Naive B cell (primary cell): Measurements from ENCODE around the gene GZMB. TPM values are rescaled to one million over a fixed set of nuclear protein-coding genes. Genes with fewer than 3 reads are reported as not detected.
"Not testable (repeated sequence)": the region's sequence is repeated elsewhere in the genome, so short reads cannot be mapped to it uniquely, and the experiment has no call there.

Experiments used
- ATAC-seq, 2 donors: fragments of 150-1000 bp; cut with Tn5 transposase; 2 replicates each; pipeline ENCODE4 v1.10.0; 2021; ENCODE audit warnings: low read depth in 2 of 2, mild to moderate bottlenecking in 2 of 2, moderate library complexity in 2 of 2
- DNase-seq: peaks from one replicate; pipeline ENCODE4 v3.0.0; 2022
- H3K27ac Mint-ChIP-seq, 6 donors: one replicate each; pipeline ENCODE4 v1.8.0; 2020 to 2022; ENCODE audit warnings: mild to moderate bottlenecking in 6 of 6, mixed read lengths in 6 of 6, moderate library complexity in 5 of 6, inconsistent platforms in 2 of 6
- H3K27me3 Mint-ChIP-seq, 3 donors: one replicate each; pipeline ENCODE4 v1.8.0; 2021 to 2022; ENCODE audit warnings: mixed read lengths in 3 of 3, mild to moderate bottlenecking in 1 of 3
- H3K36me3 Mint-ChIP-seq, 2 donors: one replicate each; pipeline ENCODE4 v1.8.0; 2020 to 2022; ENCODE audit warnings: mixed read lengths in 2 of 2, inconsistent platforms in 1 of 2, mild to moderate bottlenecking in 1 of 2
- H3K4me1 Mint-ChIP-seq, 3 donors: one replicate each; pipeline ENCODE4 v1.8.0; 2020 to 2022; ENCODE audit warnings: mixed read lengths in 3 of 3, inconsistent platforms in 1 of 3, mild to moderate bottlenecking in 1 of 3, moderate library complexity in 1 of 3
- H3K4me3 Mint-ChIP-seq, 8 donors: one replicate each; pipeline ENCODE4 v1.8.0; 2020 to 2022; ENCODE audit warnings: mild to moderate bottlenecking in 8 of 8, mixed read lengths in 8 of 8, moderate library complexity in 8 of 8, inconsistent platforms in 2 of 8
- H3K9me3 Mint-ChIP-seq, 7 donors: one replicate each; pipeline ENCODE4 v1.8.0; 2020 to 2022; ENCODE audit warnings: mixed read lengths in 7 of 7, mild to moderate bottlenecking in 5 of 7, inconsistent platforms in 2 of 7, moderate library complexity in 1 of 7
- polyA plus RNA-seq, 6 donors: library from polyadenylated mRNA; unstranded; fragments of 300-500 nt; fragmentation: Illumina TruSeq; gene quantifications; one replicate each; pipeline ENCODE4 v1.2.3, GENCODE V29; 2021; ENCODE audit warnings: low read depth in 6 of 6

GZMB gene
- polyA plus RNA-seq, 6 donors from 2014 or later, result 1.1 to 3.2 (median 2.6) TPM

DNA sequence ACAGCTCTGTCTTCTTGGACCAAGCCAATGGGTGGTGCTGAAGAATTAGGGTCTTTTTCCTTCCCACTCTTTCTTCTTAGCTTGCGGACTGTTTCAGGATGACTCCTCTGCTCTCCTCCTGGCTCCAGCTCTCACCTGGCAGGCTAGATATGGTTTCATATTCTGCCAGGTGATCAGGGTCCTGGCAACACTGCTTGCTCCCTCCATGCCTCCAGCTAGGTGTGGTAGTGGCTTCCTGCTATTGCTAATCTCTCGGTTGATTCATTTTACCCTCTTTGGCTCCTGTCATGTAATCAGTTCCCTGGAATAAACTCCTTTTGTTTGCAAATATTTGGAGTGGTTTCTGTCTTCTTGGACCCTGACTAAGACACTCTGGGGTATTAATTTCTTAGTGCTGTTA, 20.2 kb downstream of the GZMB start:
- DNase-seq (no peak), ATAC-seq (no peak)
- Mint-ChIP-seq H3K9me3 (peaks cover 0 to 2% (median 0%) of the 10 kb centered on the region in 7 donors), H3K27me3 (peaks cover 0 to 17% (median 5%) of the 10 kb centered on the region in 3 donors), H3K36me3 (no peaks in the 10 kb centered on the region), H3K4me1 (peaks cover 3 to 8% (median 7%) of the 10 kb centered on the region in 3 donors), H3K4me3 (peak overlapping the region in 1 of 8 donors; percentile 25), H3K27ac (peak overlapping the region in 2 of 6 donors; percentile 74 to 86)

DNA sequence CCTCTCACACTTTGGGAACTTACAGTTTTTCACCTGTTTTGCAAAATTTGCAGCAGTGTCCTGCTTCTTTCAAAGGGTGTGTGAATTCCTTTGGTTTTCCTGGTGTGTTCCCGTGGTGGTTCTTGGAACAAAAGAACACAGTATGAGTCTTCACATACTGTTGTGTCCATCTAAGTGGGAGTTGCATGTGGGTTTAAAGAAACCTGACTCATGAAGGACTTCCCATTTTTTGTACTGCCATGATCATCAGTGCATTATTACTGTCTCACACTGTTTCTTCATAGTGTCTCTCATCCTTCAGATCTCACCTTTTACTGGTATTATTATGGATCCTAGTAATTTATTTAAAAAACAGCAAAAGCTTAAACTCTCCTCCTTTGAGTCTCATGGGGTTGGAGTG, 20.7 kb downstream of the GZMB start:
- no peak for DNase-seq
- no peak for ATAC-seq
- H3K27me3 Mint-ChIP-seq, result peaks cover 0 to 17% (median 5%) of the 10 kb centered on the region in 3 donors
- H3K27ac Mint-ChIP-seq, result peak overlapping the region in 2 of 6 donors; percentile 74 to 86
- peaks cover 3 to 9% (median 9%) of the 10 kb centered on the region in 3 donors for H3K4me1 Mint-ChIP-seq
- no peaks in the 10 kb centered on the region for H3K36me3 Mint-ChIP-seq
- peaks cover 0 to 1% (median 0%) of the 10 kb centered on the region in 7 donors for H3K9me3 Mint-ChIP-seq
- peak overlapping the region in 1 of 8 donors; percentile 25 for H3K4me3 Mint-ChIP-seq

DNA sequence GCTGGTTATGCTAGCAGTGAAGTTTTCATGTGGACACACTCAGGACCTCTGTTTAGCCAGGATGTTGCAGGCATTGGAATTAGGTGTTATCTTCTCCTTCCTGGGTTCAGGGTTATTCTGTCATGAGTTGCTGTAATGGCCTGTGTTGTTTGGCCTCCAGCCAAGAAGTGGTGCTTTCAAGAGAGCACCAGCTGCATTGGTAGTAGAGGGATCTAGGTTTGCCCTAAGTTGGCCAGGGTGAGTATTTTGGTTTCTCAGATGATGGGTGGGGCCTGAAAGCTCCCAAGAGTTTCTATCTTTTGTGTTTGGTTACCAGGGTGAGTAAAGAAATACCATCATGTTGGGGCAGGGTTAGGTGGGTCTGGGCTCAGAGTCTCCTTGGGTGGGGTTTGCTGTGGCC, 21.8 kb downstream of the GZMB start:
- Mint-ChIP-seq H3K4me3 (no peak overlapping the region), H3K9me3 (no peaks in the 10 kb centered on the region), H3K36me3 (no peaks in the 10 kb centered on the region), H3K4me1 (peaks cover 14 to 20% (median 19%) of the 10 kb centered on the region in 3 donors), H3K27me3 (peaks cover 0 to 17% (median 5%) of the 10 kb centered on the region in 3 donors), H3K27ac (no peak overlapping the region)
- DNase-seq, result no peak
- no peak for ATAC-seq

DNA sequence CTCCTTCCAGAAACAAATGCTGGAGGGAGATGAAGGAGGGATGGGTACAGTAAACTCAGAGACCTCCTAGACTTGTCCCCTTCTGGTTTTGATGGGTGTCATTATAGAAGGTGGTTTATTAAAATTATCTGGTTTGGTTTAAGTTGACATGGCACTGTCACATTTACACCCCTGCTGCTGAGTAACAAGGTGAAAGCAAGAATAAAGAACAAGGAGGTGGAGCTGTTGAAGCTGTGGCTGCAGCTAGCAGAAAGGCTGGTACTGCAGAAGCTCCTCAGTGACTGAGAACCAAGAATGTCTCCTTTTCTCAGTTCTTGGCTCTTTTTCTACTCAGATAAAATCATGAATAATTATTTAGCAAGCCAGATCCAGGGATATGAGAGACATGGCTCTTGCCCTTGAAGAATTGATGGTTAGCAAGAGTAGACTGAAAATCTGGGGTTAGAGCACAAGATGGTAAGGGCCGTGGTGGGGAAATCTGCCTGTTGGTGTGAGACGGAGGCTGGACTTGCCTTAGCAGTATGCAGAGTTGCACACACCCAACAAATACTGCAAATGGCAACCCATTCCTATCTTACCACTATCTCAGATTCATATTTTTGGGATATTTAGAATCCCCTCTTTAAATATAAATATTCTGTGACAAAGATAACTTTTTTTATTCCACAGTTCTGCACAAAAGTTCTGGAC, 24.2 kb downstream of the GZMB start, which contains the start of gene GZMH:
TSS of gene GZMH (minus strand) at position 31 of the 690 bp plus-strand sequence. CDS start 72 bp downstream, outside the sequence.
- Mint-ChIP-seq H3K4me3 (no peak within 1 kb of the TSS), H3K9me3 (no peaks in the 10 kb centered on the region), H3K27ac (peak within 1 kb of the TSS in 4 of 6 donors; percentile 20 to 69 (median 30)), H3K36me3 (no peaks in the 10 kb centered on the region), H3K27me3 (peaks cover 0 to 25% (median 5%) of the 10 kb centered on the region in 3 donors), H3K4me1 (peaks cover 26 to 36% (median 36%) of the 10 kb centered on the region in 3 donors)
- no peak for DNase-seq
- ATAC-seq, result no peak

DNA sequence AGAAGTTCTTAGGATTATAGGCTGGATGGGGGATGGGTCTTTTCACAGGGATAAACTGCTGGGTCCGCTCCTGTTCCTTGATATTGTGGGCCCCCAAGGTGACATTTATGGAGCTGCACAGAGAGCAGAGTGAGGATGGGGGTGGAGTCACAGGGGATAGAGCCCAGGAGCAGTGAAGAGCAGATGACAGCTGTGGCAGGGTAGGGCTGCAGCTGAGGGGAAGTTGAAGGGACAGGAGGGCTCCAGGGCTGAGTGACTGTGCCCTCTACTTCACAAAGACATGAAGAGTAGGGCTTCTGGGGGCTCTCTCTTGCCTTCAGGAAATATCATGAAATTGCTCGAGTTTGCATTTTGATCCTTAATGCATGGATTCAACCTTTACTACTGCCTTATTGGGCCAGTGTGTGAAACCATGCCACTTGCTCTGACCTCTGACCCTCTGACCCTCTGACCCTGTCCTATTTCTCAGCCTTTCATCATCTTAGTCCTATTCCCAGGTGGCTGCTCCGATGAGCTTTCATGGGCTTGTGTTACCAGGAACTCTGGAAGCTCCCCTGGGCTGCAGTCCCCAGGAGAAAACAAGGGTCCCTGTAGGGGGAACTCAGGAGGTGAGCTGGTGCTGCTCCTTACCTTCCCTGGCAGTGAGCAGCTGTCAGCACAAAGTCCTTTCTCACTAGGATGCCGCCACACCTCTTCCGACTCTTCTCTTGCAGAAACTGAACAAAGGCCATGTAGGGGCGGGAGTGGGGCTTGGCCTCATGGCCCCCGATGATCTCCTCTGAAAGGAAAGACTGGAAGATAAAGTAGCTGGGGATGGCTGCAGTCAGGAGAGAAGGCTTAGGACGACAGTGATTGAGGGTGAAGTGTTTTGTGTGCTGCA, 26.1 kb downstream of the GZMB start:
- Mint-ChIP-seq H3K27me3 (peaks cover 0 to 32% (median 5%) of the 10 kb centered on the region in 3 donors), H3K4me3 (peak overlapping the region in 2 of 8 donors; percentile 56 to 83), H3K27ac (peak overlapping the region in 4 of 6 donors; percentile 69 to 90 (median 78)), H3K9me3 (no peaks in the 10 kb centered on the region), H3K4me1 (peaks cover 26 to 36% (median 28%) of the 10 kb centered on the region in 3 donors), H3K36me3 (no peaks in the 10 kb centered on the region)
- DNase-seq (no peak), ATAC-seq (peak in 1 of 2 donors; percentile 25)

DNA sequence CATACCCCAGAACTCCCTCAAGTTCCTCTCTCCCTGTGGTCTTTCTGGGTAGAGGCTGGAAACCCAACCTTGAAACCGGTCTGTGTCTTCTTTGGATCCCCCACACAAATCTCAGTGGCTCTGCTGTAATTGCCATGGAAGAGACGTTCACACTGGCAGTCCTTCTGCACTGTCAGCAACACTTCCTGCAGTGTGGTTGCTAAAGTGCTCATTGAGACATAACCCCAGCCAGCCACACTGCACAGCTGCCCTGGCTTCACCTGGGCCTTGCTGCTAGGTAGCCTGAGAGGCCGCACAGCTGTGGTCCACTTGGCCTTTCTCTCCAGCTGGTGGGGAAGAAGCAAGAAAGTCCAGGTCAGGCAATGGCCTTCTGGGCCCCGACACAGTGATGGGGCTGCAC, 26.9 kb downstream of the GZMB start:
- Mint-ChIP-seq H3K9me3 (peaks cover 0 to under 1% (median 0%) of the 10 kb centered on the region in 7 donors), H3K36me3 (no peaks in the 10 kb centered on the region), H3K27me3 (peaks cover 0 to 24% (median 0%) of the 10 kb centered on the region in 3 donors), H3K27ac (peak overlapping the region in 5 of 6 donors; percentile 32 to 78 (median 54)), H3K4me1 (peaks cover 24 to 32% (median 28%) of the 10 kb centered on the region in 3 donors), H3K4me3 (peak overlapping the region in 2 of 8 donors; percentile 56 to 83)
- no peak for DNase-seq
- ATAC-seq, result no peak

DNA sequence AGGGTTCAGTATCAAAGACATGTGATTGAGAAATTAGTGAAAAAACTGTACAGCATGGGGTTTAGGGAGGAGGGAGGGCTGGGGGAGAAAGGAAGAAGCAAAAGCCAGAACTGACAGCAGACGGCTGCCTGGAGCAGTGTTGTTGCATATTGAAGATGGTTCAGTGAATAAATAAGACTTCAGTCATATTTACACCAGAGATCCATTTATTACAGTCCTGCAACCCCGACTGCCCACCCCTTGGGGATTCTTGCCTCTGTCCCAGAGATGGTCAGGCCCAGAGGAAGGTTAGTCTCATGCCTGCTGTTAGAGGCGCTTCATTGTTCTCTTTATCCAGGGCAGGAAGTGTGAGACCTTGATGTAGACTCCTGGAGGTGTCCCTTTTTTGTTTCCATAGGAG, 27.7 kb downstream of the GZMB start:
- no peak for ATAC-seq
- H3K36me3 Mint-ChIP-seq, result no peaks in the 10 kb centered on the region
- H3K4me3 Mint-ChIP-seq, result no peak overlapping the region
- H3K9me3 Mint-ChIP-seq, result peaks cover 0 to 3% (median 0%) of the 10 kb centered on the region in 7 donors
- H3K27ac Mint-ChIP-seq, result peak overlapping the region in 1 of 6 donors; percentile 88
- peaks cover 0 to 17% (median 0%) of the 10 kb centered on the region in 3 donors for H3K27me3 Mint-ChIP-seq
- no peak for DNase-seq
- peaks cover 24 to 31% (median 28%) of the 10 kb centered on the region in 3 donors for H3K4me1 Mint-ChIP-seq

DNA sequence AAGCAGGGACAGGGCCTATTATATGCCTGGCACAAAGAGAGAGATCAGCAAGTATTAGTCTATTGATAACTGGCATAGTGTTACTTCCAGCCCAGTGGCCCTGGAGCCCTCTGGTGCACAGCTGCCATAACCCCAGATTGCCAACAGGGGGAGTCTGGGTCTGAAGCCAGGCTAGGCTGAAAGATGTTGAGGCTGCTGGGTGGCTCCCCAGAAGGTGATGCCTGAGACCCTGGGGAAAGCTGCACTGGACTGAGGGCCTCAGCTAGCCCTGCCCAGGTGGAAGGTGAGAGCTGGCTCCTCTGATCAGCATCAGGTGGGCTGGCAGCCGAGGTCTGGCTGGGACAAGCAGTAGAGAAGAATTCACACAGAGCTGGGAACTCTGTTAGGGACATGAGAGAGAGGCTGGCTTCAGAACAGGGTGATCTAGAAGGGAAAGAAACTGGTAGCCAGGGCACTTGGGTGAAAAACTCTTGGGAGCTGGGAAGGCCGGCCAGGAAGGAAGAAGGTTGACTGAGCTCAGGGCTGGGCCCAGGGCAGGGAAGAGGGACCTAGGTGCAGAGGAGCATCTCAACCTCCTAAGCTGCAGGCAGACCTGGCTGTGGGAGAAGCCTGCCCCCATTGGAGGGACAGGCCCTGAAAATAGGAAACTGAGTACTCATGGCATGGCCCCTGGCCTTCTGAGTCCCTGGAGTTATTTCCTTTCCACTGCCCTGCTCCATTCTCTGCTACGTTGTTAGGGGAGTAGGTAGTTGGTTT, 28.4 kb downstream of the GZMB start:
- Mint-ChIP-seq H3K4me1 (peaks cover 24 to 31% (median 28%) of the 10 kb centered on the region in 3 donors), H3K4me3 (no peak overlapping the region), H3K27ac (peak overlapping the region in 4 of 6 donors; percentile 58 to 92 (median 84)), H3K27me3 (peaks cover 0 to 20% (median 2%) of the 10 kb centered on the region in 3 donors), H3K36me3 (no peaks in the 10 kb centered on the region), H3K9me3 (peaks cover 0 to 3% (median 0%) of the 10 kb centered on the region in 7 donors)
- peak; percentile 77 to 86 for ATAC-seq
- peak; percentile 45 for DNase-seq

DNA sequence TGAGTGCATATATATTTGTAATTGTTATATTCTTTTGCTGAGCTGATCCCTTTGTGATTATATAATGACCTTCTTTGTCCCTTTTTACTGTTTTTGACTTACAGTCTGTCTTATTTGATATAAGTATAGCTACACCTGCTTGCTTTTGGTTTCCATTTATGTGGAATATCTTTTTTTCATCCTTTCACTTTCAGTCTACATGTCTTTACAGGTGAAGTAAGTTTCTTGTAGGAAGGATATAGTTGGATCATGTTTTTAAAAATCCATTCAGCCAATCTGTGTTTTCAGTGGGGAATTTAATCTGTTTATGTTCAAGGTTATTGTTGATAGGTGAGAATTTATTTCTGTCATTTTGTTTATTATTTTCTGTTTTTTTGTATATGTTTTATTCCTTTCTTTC, 36.6 kb downstream of the GZMB start:
- Mint-ChIP-seq H3K4me1 (peaks cover 0 to 6% (median 0%) of the 10 kb centered on the region in 3 donors), H3K27me3 (peaks cover 6 to 78% (median 41%) of the 10 kb centered on the region in 3 donors), H3K4me3 (no peak overlapping the region), H3K36me3 (peaks cover 24 to 40% of the 10 kb centered on the region in 2 donors), H3K27ac (no peak overlapping the region), H3K9me3 (peaks cover 0 to 75% (median 51%) of the 10 kb centered on the region in 7 donors)
- DNase-seq (no peak), ATAC-seq (no peak)

DNA sequence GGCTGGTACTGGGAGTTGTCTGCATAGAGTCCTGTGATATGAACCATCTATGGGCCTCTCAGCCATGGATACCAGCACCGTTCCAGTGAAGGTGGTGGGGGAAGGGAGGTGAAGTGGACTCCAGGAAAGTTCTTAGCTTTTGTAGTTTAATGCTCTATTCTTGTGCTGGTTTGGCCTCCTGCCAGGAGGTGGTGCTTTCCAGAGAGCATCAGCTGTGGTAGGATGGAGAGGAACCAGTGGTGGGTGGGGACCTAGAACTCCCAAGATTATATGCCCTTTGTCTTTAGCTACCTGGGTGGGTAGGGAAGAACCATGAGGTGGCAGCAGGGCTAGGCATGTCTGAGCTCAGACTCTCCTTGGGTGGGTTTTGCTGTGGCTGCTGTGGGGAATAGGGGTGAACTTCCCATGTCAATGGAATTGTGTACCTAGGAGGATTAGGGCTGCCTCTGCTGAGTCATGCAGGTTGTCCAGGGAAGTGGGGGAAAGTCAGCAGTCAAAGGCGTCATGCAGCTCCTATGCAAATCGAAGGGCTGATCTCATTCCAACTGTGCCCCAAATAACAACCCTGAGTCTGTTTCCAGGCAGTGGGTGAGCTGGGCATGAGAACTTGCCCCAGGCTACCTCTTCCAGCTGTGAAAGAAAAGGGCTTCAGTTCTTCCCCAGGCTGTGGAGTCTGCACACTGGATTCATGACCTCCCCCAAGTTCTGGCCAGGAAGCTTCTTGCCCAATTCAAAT, 38.7 kb downstream of the GZMB start:
- ATAC-seq, result no peak
- no peak overlapping the region for H3K4me3 Mint-ChIP-seq
- H3K4me1 Mint-ChIP-seq, result peaks cover 0 to 6% (median 0%) of the 10 kb centered on the region in 3 donors
- DNase-seq, result no peak
- peaks cover 0 to 78% (median 58%) of the 10 kb centered on the region in 7 donors for H3K9me3 Mint-ChIP-seq
- peaks cover 12 to 90% (median 56%) of the 10 kb centered on the region in 3 donors for H3K27me3 Mint-ChIP-seq
- no peak overlapping the region for H3K27ac Mint-ChIP-seq
- peaks cover 24 to 44% of the 10 kb centered on the region in 2 donors for H3K36me3 Mint-ChIP-seq

DNA sequence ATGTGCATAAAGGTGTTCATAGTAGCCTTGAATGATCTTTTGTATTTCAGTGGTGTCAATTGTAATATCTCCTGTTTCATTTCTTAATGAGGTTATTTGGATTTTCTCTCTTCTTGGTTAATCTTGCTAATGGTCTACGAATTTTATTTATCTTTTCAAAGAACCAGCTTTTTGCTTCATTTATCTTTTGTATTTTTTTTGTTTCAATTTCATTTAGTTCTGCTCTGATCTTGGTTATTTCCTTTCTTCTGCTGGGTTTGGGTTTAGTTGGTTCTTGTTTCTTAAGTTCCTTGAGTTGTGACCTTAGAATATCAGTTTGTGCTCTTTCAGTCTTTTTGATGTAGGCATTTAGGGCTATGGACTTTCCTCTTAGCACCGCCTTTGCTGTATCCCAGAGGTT, 43.0 kb downstream of the GZMB start:
- peaks cover 12 to 65% (median 45%) of the 10 kb centered on the region in 7 donors for H3K9me3 Mint-ChIP-seq
- not testable (repeated sequence) for ATAC-seq

DNA sequence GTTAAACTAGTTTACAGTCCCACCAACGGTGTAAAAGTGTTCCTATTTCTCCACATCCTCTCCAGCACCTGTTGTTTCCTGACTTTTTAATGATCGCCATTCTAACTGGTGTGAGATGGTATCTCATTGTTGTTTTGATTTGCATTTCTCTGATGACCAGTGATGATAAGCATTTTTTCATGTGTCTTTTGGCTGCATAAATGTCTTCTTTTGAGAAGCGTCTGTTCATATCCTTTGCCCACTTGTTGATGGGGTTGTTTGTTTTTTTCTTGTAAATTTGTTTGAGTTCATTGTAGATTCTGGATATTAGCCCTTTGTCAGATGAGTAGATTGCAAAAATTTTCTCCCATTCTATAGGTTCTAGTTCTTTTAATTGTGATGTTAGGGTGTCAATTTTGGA, 49.6 kb downstream of the GZMB start:
- not testable (repeated sequence) for H3K4me1 Mint-ChIP-seq, H3K4me3 Mint-ChIP-seq, ATAC-seq, H3K27ac Mint-ChIP-seq, DNase-seq
- Mint-ChIP-seq H3K27me3 (peaks cover 0 to 13% (median 10%) of the 10 kb centered on the region in 3 donors), H3K36me3 (peaks cover 9 to 15% of the 10 kb centered on the region in 2 donors), H3K9me3 (peaks cover 9 to 26% (median 17%) of the 10 kb centered on the region in 7 donors)

More for the DNA sequence above, 43.0 kb downstream of the GZMB start:
- peaks cover 12 to 72% (median 57%) of the 10 kb centered on the region in 3 donors for H3K27me3 Mint-ChIP-seq
- H3K27ac Mint-ChIP-seq, H3K4me3 Mint-ChIP-seq, H3K4me1 Mint-ChIP-seq, DNase-seq: not testable (repeated sequence)
- H3K36me3 Mint-ChIP-seq, result peaks cover 13 to 31% of the 10 kb centered on the region in 2 donors
